GM20431 (cell line): ENCODE results near the gene DLGAP1.
"Not testable (repeated sequence)": the region's sequence is repeated elsewhere in the genome, so short reads cannot be mapped to it uniquely, and the experiment has no call there.

Experiments used
- in situ Hi-C: fragments of 300-500 bp; cut with MseI, MboI; formaldehyde crosslinking; loops from one replicate; pipeline ENCODE4 v1.15.0; 2020; ENCODE audit warnings: low sequenced_read_pairs; ENCODE audit not compliant: unreplicated experiment

DLGAP1 gene

DNA sequence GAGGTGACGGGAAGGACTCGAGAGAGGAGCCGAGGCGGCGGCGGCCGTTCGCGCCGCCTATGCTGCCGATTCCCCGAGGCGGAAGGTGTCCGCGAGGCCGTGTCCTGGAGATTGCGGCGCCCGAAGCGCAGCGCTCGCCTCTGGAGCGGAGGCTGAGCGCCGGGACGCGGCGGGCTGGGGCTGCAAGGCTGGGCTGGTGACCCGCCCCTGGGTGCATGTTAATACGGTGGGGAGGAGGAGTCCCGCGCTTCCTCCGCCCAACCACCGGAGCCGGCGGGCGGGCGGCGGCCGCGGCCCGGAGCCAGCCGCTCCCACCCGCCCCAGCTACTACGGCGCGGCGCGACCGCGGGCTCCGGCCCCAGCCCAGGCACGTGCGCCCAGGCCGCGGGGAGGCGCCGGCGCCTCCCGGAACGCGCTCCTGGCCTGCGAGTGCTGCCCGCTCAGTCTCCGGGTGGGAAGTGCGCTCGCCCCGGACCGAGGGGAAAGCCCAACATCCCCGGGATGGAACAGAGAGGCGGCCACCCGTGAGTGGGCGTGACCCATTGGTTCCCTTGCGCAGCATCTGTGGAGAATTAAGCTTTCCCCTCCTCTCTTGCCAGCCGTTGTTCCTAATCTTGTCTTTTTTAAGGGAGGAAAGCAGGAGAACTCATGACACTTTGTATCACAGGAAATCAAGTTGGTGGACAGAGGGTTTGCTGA lies at the start of gene DLGAP1:
Gene DLGAP1, minus strand, starts transcription at position 195 of the 699 bp plus-strand sequence.
- in situ Hi-C loops: no loop called here

DNA sequence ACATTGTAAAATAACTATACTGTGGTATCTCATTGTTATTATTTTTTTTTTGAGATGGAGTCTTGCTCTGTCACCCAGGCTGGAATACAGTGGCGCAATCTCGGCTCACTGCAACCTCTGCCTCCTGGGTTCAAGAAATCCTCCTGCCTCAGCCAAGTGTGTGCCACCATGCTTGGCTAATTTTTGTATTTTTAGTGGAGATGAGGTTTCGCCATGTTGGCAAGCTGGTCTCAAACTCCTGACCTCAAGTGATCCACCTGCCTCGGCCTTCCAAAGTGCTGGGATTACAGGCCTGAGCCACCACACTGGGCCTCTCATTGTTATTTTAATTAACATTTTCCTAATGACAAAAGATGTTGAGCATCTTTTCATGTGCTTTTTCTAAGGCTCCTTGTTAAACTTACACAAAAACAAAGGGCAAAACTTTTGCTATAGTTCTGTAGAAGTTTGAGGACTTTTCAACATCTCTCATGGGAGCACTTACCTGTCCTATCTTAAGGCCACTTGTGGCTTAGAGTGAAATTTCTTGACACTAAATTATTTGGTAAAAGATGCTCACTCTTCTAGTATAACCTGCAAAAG lies 39.7 kb upstream of the DLGAP1 start:
- in situ Hi-C loops: not testable (repeated sequence)

DNA sequence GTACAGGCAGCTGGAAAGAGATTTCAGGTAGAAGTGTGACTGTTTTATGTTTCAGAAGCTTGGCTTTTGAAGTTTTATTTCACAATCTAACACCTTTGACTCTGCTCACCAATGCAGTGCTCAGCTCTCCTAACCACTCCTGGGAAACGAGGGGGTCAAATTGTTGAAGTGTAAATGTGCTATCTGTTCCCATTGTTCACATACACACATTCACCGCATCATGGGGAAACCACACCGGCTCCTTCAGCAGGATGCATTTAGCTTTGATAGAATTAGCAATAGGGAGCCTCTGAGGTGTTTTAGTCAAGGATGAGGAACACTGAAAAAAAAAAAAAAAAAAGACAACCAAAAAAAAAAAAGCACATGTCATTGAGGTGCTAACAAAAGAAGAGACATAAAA lies 13.4 kb upstream of the DLGAP1 start:
- in situ Hi-C loops: no loop called here

DNA sequence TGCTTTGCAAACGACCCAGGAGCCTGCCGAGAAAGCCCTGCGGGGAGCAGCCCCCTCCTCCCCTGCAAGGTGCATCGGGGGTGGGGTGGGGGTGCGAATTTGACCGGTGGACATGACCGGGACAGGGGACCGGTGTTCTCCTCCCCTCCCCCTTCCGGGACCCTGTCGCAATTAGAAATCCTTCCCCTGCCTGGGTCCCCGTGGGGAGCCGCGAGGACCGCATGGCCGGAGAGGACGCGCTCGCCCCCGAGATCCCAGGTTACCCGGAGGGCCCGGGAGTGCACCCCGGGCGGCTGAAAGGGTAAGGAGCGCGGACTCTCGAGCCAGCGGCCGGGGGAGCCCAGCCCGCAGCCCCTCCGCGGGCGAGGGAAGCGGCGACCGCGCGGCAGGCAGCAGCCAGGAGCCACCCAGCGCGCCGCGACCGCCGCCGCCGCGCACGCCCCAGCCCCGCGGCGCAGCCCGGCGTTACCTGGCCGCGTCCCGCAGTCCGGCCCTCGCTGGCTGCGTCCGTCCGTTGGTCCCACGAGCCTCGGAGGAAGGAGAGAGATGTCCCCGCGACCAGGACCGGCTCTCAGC lies 482 bp downstream of the DLGAP1 start:
- in situ Hi-C loops: no loop called here

DNA sequence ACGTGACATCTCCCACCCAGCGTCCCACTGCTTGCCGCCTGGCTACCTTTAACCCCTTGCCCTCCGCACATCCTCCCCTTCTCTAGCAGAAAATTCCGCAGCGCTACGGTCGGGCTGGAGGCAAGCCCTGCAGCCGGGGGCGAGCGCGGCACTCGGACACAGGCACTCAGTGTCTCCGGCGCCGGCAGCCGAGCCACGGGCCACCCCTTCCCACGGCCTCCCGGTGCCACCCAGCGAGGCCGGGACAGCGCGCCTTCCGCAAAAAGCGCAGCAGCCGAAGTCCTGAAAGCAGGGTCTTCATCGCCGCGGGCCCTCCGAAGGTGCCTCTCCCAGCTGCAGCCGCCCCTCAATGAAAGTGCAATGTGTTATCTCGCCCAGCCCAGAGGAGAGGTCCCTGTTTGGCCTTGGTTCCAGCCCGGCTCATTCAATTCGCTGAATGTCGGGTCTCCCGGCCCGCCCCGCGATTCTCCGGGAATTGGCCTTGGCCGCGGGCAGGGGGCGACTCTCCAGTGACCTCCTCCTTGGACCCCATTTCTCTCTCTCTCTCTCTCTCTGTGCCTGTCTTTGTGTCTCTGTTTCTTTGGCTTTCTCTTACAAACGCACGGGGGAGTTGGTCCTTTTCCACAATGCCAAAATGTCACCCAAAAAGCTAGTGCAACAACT lies 1.1 kb downstream of the DLGAP1 start:
- in situ Hi-C loops: no loop called here

DNA sequence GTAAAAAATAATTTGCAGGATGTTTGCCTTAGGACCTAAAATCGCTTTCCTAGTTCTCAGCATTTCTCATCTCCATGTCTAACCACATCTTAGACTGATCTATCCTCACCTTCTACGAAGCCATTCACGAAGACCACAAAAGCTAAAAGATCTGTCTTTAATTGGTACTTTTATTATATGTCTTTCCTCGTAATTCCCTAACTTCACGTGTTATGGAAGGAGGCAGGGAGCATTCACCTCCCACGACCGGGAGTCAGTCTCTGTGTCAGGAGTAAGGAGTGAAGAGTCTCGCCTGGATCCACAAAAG lies 1.6 kb downstream of the DLGAP1 start:
- in situ Hi-C loops: no loop called here

DNA sequence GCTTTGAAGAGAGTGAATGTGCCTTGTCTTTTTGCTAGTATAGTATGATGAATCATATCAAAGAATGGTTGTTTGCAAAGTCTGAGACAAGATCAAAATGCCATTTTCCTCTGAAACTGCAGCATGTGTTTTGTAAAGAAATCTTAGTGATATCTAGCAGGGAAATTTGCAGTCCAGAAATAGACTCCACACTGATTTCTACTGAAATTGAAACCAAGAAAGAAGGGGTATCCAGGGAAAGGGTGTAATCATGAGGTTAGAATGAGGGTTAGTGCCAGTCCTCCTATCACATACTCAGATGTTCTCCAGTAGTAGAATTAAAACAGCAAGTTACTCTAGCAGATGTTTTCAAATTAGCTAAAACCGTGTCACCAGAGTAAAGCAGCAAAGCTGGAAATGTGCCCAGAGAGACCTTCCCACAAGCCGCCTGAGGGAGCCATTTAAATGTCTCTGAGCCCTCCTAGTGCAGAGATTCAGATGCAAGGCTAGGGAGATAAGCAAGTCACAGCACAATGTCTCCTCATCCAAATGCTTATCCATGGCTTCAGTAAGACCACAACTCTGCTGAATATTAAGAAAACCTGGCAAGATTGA lies 4.9 kb downstream of the DLGAP1 start:
- in situ Hi-C loops: no loop called here

DNA sequence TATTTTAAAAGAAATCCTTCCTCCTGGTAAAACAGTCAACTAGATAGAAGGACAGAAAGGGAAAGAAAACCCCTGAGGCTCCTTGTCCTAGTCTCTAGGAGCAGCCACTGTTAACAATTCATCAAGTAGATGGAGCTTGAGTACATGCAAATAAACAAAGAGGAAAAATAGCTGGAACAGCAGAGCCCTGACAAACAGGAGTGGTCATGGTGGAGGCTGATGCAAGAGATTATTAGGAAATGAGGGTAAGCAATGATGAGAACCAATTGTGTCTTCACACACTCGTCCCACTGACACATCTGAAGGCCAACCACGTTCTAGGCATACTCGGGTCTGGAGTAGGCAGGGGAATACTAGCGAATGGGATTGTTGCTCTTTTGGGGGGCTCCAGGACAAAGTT lies 9.2 kb downstream of the DLGAP1 start:
- in situ Hi-C loops: no loop called here

DNA sequence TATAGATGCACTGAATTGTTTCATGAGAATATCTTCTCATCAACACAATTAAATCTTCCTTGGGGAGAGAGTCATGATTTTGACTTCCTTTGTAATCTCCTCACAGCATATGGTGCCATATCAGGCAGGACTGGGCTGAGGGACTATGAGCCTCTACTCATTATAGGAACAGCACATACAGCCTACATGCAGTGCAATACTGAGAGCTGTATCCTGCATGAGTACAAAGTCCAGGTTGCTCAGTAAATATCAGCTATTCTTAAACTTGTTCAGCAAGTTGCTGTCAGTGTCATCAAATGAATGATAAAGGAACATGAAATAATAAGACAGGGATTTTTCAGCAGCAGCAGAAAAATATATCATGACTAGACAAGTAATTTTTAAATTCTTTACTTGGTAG lies 10.8 kb downstream of the DLGAP1 start:
- in situ Hi-C loops: no loop called here

DNA sequence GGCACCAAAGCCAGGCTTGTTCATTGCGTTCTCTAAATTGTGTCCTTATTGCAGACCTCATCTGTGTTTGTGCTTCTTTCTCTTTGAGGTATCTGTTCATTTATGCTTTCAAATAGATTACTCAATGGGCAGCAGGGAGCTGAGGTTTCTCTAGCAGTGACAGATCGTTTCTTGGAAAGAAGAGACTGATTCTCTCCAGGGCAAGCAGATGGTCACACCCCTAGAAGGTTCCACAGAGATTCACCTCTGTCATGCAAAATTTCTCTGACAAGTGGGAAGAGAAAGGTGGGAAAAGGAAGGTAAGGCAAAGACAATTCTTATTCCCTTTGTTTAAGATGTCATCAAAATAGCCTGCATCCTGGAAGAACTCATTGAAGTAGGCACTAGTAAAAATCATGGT lies 14.0 kb downstream of the DLGAP1 start:
- in situ Hi-C loops: no loop called here

DNA sequence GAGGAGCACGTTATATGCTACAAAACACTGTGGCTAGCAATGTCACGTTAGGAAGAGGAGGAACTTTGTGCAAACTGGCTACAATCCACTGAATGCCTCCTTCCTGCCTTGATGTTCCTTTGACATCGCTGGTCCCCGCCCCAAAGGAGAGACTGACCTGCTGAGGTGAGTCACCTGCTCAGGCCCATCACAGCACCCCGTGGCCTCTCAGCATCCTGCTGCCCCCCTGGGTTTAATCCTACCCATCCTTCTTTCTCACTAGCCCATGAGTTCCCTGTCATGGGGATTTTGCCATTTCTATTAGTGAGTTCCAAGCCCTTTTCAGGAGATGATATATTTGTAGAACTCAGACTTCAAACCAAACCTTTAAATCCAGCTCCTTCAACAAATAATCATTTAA lies 16.2 kb downstream of the DLGAP1 start:
- in situ Hi-C loops: no loop called here

DNA sequence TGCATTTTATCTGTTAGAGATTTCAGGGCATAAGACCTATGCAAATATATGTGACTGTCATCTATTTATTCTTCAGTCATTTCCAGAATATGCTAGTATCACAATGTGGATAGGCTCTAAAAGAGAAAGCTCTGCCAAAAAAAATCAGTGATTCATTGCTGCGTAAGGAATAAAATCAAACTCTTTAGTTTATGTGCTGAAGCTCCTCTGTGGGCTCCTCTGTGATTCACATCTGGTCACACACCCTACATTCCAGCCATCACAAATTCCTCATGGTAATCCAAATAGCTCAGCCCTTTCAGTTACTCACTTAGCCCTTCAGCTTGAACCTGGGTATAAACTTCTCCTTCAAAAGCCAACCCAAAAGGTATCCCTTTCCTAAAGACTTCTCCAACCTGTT lies 21.4 kb downstream of the DLGAP1 start:
- in situ Hi-C loops: no loop called here

DNA sequence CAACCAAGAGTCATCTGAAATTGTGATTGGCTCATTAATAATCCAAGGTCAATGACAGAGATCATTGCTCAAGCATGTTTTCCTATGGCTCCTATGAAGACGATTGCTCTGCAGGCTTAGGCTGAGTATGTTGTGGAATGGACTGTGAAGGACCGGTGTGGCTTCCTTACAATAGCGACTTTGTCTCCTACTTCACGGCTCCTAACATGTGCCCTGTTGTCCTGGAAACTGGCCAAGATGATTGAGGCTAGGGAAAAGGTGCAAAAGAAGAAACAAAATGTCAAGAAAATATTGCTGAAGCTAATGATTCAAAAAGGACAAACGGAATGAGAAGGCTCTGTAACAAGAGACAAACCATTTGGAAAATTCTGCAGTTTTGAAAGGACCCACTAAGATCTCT lies 24.3 kb downstream of the DLGAP1 start:
- in situ Hi-C loops: no loop called here

DNA sequence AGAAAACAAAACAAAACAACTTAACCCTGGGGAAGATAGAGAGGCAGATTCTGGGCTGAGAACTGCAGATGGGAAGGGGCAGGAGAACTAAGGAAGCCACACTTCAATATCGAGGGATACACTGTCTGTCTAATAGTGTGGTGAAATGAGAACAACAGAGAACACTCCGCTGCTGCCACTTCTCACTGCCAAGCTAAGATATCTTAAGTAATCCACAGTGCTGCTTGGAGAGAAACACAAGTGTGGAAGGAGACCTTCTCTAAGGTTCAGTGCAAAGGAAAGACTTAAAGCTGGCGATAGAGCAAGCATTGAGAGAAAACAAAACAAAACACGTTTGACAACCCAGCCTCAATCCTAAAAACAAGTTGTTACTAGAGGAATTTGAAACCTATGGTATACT lies 37.4 kb downstream of the DLGAP1 start:
- in situ Hi-C loops: no loop called here

DNA sequence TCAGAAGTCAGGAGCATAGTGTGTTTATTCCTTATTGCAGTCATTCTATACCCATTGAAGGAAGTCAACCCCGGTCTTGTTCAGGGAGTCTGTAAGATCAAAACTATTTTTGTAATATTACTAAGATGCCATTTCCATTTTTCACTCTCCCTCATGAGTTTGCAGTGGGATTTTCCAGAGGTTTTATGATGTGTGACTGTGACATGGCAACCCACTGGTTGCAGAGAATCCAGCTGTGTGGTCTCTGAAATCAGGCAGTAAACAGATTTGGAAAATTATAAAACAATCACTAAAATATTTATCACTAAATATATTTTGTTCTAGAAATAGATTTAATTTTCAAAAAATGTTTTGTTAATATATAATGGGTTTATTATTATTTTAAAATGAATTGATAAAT lies 38.1 kb downstream of the DLGAP1 start:
- in situ Hi-C loops: no loop called here

DNA sequence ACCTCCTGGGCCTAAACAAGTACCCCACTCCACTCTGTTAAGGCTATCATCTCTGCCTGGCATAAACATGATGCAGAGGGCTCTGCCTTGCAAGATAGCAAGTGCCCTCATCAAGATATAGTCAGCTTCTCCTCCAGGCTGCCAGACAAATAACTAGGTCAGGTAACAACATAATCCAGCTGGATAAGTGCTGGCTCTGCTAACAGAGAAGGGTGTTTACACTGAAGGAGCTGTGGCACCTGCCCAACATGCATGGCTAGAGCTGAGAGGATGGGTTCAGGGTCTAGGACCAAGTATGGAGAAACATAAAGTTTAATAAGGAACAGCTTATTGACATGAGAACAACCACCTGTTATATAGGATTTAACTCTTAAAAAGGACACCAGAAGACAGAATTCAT lies 42.8 kb downstream of the DLGAP1 start:
- in situ Hi-C loops: no loop called here

DNA sequence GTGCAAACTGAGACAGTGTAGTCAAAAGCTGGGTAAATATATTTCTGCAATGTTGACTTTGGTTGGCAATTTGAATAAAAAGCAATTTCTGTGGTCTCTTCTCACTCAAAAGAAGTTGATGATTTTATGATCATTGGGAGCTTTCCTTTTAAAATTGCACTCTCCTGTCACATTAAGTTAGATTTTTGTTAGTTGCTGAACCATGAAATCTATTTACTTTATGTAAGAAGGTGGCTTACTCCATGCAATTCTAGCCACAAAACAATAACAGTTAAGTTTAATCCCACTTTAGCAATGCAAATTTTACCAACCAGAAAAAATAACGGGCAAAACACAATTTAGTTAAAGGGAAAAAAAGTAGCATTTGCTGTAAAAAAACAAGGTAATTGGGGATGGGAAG lies 48.3 kb downstream of the DLGAP1 start:
- in situ Hi-C loops: no loop called here

DNA sequence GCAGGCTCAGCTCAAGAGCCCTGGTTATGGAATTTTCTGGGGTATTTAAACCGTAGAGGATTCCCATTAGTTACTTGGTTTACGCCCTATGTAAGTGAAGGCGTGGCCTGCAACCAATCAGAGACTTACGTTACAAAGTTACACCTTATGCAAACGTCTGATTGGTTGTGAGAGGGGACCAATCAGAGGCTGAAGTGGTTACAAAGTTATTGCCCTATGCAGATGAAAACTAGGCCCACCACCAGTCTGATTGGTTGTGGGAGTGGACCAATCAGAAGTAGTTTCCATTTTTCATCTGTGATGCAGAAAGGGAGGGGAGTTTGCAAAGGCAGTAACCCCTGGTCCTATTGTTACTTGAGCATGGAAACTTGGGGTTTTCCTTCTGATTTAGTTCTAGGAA lies 49.1 kb downstream of the DLGAP1 start:
- in situ Hi-C loops: no loop called here

DNA sequence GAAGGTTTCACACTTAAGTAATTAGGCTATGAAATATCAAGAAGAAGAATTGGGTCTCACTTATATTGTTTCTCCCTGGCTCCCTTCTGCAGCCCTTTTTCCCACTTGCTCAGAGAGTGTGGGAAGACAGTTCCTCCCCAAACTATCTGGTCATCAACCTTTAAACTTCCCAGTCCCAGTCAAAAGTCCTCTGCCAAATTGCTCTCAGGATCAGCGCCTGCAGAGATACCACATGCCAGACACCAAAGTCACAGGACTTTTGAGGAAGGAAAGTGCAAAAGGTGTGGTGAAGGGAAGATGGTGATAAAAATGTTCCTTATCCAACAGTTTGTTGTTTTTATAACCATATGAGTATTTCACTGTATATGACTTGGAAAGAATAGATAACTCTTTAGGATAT lies 51.3 kb downstream of the DLGAP1 start:
- in situ Hi-C loops: no loop called here

DNA sequence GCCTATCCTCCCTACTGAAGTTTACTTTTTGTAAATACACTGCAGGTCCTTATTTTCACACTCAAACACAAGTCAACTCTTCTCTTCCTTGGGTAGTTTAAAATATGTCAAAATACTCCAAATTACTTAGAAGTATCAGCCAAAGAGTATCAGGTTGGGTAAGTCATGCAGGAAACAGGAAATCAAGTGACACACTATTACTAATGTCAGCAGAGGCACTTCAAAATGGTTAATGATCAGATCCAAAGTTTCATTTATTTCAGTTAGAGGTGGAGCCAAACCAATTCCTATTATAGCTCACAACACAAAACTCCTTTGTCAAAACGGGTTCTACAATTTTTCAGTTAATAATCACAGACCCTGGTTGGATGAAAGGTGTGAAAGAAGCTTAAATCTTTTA lies 54.2 kb downstream of the DLGAP1 start:
- in situ Hi-C loops: no loop called here

DNA sequence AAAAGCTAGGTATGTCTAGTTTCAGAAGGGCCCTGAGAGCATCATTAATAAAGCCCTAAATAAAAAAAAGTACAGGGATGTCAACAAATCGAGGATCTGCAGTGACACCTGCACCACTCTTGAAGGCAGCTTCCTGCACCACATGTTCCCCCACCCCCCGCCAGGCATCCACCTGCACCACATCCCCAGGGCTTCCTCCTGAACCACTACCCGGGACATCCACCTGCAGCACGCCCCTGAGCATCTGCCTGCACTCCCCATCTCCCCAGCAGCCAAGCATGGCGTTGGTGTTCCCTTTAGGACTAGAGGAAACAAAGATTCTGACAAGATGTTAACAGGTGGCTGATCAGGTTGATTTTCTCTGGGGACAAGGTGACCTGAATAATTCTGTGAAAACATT lies 55.2 kb downstream of the DLGAP1 start:
- in situ Hi-C loops: no loop called here
